Astrocyte (in vitro differentiated cells and primary cell): ENCODE results near the gene ENKUR. TPM values are rescaled to one million over a fixed set of nuclear protein-coding genes. Genes with fewer than 3 reads are reported as not detected.

Source experiments
- DNase-seq: peaks from one replicate; pipeline ENCODE4 v3.0.0-alpha.2; 2010; ENCODE audit warnings: low read depth
- FAIRE-seq: peaks from 2 replicates; lab custom pipeline; 2011; peaks lifted over from hg19 to GRCh38; lab: Jason Lieb, UNC
- H2AFZ ChIP-seq: 2 replicates; pipeline ENCODE4 v1.6.0; 2012; ENCODE audit warnings: low read depth, low read length, inconsistent platforms
- H3K27ac ChIP-seq: 2 replicates; pipeline ENCODE4 v1.5.1; 2011; ENCODE audit warnings: low read depth, low read length, inconsistent platforms
- H3K27me3 ChIP-seq: 2 replicates; pipeline ENCODE4 v1.6.0; 2011; ENCODE audit warnings: low read length, inconsistent platforms; ENCODE audit not compliant: insufficient read depth
- H3K36me3 ChIP-seq: 2 replicates; pipeline ENCODE4 v1.5.1; 2011; ENCODE audit warnings: low read length, inconsistent platforms; ENCODE audit not compliant: insufficient read depth
- H3K4me1 ChIP-seq: 2 replicates; pipeline ENCODE4 v1.5.1; 2011; ENCODE audit warnings: low read length, inconsistent platforms; ENCODE audit not compliant: insufficient read depth
- H3K4me2 ChIP-seq: 2 replicates; pipeline ENCODE4 v1.6.0; 2012; ENCODE audit warnings: low read length, inconsistent platforms
- H3K4me3 ChIP-seq: 2 replicates; pipeline ENCODE4 v1.5.1; 2011; ENCODE audit warnings: low read depth, mild to moderate bottlenecking, low read length, inconsistent platforms; ENCODE audit not compliant: insufficient read depth
- H3K79me2 ChIP-seq: 2 replicates; pipeline ENCODE4 v1.6.0; 2012; ENCODE audit warnings: mild to moderate bottlenecking, low read length, inconsistent platforms; ENCODE audit not compliant: insufficient read depth
- H3K9ac ChIP-seq: 2 replicates; pipeline ENCODE4 v1.6.0; 2012; ENCODE audit warnings: mild to moderate bottlenecking, low read length, inconsistent platforms
- H3K9me3 ChIP-seq: 2 replicates; pipeline ENCODE4 v1.5.1; 2012; ENCODE audit warnings: low read depth, mild to moderate bottlenecking, low read length, inconsistent platforms; ENCODE audit not compliant: insufficient read depth
- H4K20me1 ChIP-seq: 2 replicates; pipeline ENCODE4 v1.6.0; 2012; ENCODE audit warnings: low read length, inconsistent platforms; ENCODE audit not compliant: insufficient read depth
- H3K27ac Mint-ChIP-seq: one replicate; pipeline ENCODE4 v1.8.0; 2021; ENCODE audit warnings: mild to moderate bottlenecking, mixed read lengths; ENCODE audit not compliant: unreplicated experiment
- H3K27me3 Mint-ChIP-seq: one replicate; pipeline ENCODE4 v1.8.0; 2021; ENCODE audit warnings: low read depth, mixed read lengths; ENCODE audit not compliant: unreplicated experiment
- H3K36me3 Mint-ChIP-seq: one replicate; pipeline ENCODE4 v1.8.0; 2021; ENCODE audit warnings: low read depth, mixed read lengths; ENCODE audit not compliant: unreplicated experiment
- H3K4me1 Mint-ChIP-seq: one replicate; pipeline ENCODE4 v1.8.0; 2021; ENCODE audit warnings: low read depth, mixed read lengths; ENCODE audit not compliant: unreplicated experiment
- H3K4me3 Mint-ChIP-seq: one replicate; pipeline ENCODE4 v1.8.0; 2021; ENCODE audit warnings: mild to moderate bottlenecking, moderate library complexity, mixed read lengths; ENCODE audit not compliant: unreplicated experiment
- H3K9me3 Mint-ChIP-seq: one replicate; pipeline ENCODE4 v1.8.0; 2021; ENCODE audit warnings: mild to moderate bottlenecking, mixed read lengths; ENCODE audit not compliant: unreplicated experiment
- EZH2 ChIP-seq: IDR thresholded peaks from 2 replicates; pipeline ENCODE4 v1.6.1; 2012; ENCODE audit warnings: mild to moderate bottlenecking, low read length, inconsistent platforms; ENCODE audit not compliant: insufficient read depth
- total RNA-seq: library from RNA; stranded (reverse); gene quantifications from 2 replicates; pipeline ENCODE4 v1.2.1, GENCODE V29; 2021
- TF ChIP-seq, protein P1 (sequence below): IDR thresholded peaks from 2 replicates; pipeline ENCODE4 v1.5.1; 2011; ENCODE audit warnings: low read depth, mild to moderate bottlenecking, inconsistent platforms, low read length, moderate library complexity; ENCODE audit not compliant: insufficient read depth

The ENKUR gene
- total RNA-seq, 1 donor from 2014 or later: 0.34 TPM

- H3K4me3 Mint-ChIP-seq: no peak overlapping the region
- Histone ChIP-seq H4K20me1 (no peaks in the 10 kb centered on the region), H3K36me3 (no peaks in the 10 kb centered on the region), H3K79me2 (no peaks in the 10 kb centered on the region), H3K9me3 (no peaks in the 10 kb centered on the region), H3K4me2 (no peak overlapping the region), H3K9ac (no peak overlapping the region), H3K4me1 (no peaks in the 10 kb centered on the region), H3K4me3 (no peak overlapping the region), H2AFZ (no peak overlapping the region), H3K27ac (no peak overlapping the region), H3K27me3 (no peaks in the 10 kb centered on the region)
- no peak for FAIRE-seq
- no peak overlapping the region for H3K27ac Mint-ChIP-seq
- H3K9me3 Mint-ChIP-seq: peaks cover 3% of the 10 kb centered on the region
- no peaks in the 10 kb centered on the region for H3K36me3 Mint-ChIP-seq
- TF ChIP-seq, protein P1, sequence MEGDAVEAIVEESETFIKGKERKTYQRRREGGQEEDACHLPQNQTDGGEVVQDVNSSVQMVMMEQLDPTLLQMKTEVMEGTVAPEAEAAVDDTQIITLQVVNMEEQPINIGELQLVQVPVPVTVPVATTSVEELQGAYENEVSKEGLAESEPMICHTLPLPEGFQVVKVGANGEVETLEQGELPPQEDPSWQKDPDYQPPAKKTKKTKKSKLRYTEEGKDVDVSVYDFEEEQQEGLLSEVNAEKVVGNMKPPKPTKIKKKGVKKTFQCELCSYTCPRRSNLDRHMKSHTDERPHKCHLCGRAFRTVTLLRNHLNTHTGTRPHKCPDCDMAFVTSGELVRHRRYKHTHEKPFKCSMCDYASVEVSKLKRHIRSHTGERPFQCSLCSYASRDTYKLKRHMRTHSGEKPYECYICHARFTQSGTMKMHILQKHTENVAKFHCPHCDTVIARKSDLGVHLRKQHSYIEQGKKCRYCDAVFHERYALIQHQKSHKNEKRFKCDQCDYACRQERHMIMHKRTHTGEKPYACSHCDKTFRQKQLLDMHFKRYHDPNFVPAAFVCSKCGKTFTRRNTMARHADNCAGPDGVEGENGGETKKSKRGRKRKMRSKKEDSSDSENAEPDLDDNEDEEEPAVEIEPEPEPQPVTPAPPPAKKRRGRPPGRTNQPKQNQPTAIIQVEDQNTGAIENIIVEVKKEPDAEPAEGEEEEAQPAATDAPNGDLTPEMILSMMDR: no peak
- no peak for TF ChIP-seq EZH2
- H3K27me3 Mint-ChIP-seq: peaks cover 6% of the 10 kb centered on the region
- H3K4me1 Mint-ChIP-seq: no peaks in the 10 kb centered on the region
- DNase-seq: no peak
Measured at GRCh38 chr10:24983130-24983529, 32.8 kb downstream of the ENKUR start.

- FAIRE-seq: no peak
- H3K27ac Mint-ChIP-seq: no peak overlapping the region
- Histone ChIP-seq H3K4me2 (no peak overlapping the region), H3K36me3 (no peaks in the 10 kb centered on the region), H4K20me1 (no peaks in the 10 kb centered on the region), H3K27me3 (no peaks in the 10 kb centered on the region), H2AFZ (no peak overlapping the region), H3K4me1 (no peaks in the 10 kb centered on the region), H3K27ac (no peak overlapping the region), H3K79me2 (no peaks in the 10 kb centered on the region), H3K4me3 (no peak overlapping the region), H3K9me3 (no peaks in the 10 kb centered on the region), H3K9ac (no peak overlapping the region)
- no peak for TF ChIP-seq EZH2
- TF ChIP-seq, protein P1: no peak
- no peaks in the 10 kb centered on the region for H3K4me1 Mint-ChIP-seq
- peaks cover 6% of the 10 kb centered on the region for H3K27me3 Mint-ChIP-seq
- DNase-seq: no peak
- no peaks in the 10 kb centered on the region for H3K36me3 Mint-ChIP-seq
- H3K9me3 Mint-ChIP-seq: peaks cover 3% of the 10 kb centered on the region
- H3K4me3 Mint-ChIP-seq: no peak overlapping the region
Measured at GRCh38 chr10:24982319-24983112, 33.4 kb downstream of the ENKUR start.

DNA sequence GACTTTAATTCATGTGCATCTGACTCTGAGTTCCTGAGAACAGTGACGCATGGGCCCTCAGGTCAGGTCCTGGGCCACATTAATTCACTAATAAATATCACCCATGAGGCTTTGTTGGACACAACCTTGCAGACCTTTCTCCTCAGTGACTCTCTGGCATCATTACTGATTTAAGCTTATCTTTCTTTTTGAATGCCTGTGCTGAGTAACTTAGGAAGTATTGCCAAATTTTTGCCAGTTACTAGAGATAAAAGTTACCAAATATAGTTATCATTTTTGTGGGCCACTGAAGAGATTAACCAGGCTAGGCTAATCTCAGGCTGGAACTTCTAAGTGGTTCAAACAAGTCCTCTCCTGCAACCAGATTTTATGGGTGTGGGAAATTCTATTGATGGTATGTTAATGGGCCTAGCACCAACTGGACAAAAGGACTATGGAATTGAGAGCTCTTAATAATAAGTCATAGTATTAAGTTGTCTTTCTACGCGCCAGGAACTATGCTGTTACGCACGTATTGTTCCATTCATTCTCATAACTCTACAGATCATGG is 34.7 kb downstream of the ENKUR start:
- Mint-ChIP-seq H3K9me3 (peaks cover 3% of the 10 kb centered on the region), H3K27me3 (peaks cover 6% of the 10 kb centered on the region), H3K36me3 (no peaks in the 10 kb centered on the region), H3K4me3 (no peak overlapping the region), H3K4me1 (no peaks in the 10 kb centered on the region), H3K27ac (no peak overlapping the region)
- H3K36me3 ChIP-seq: no peaks in the 10 kb centered on the region
- H3K9ac ChIP-seq: no peak overlapping the region
- H3K4me2 ChIP-seq: no peak overlapping the region
- TF ChIP-seq, protein P1: no peak
- no peak for TF ChIP-seq EZH2
- no peak overlapping the region for H3K27ac ChIP-seq
- no peaks in the 10 kb centered on the region for H3K79me2 ChIP-seq
- H3K9me3 ChIP-seq: no peaks in the 10 kb centered on the region
- H3K4me1 ChIP-seq: no peaks in the 10 kb centered on the region
- peak; percentile 80 for DNase-seq
- H3K4me3 ChIP-seq: no peak overlapping the region
- no peak for FAIRE-seq
- no peaks in the 10 kb centered on the region for H3K27me3 ChIP-seq
- H4K20me1 ChIP-seq: no peaks in the 10 kb centered on the region
- no peak overlapping the region for H2AFZ ChIP-seq
